Testis (tissue), 2 donors: Measurements from ENCODE around the gene REST.

Experiments
- POLR2A ChIP-seq: fragments of 450-650 bp; IDR thresholded peaks from one replicate; pipeline ENCODE4 v1.6.1; 2017; ENCODE audit warnings: antibody characterized with exemption, mild to moderate bottlenecking, moderate library complexity
- TF ChIP-seq, protein P1 (sequence below), 3 experiments: fragments of 450-650 bp in 2 of 3; fragments of 200-600 bp in 1 of 3; sonication (generic) in 1 of 3; IDR thresholded peaks; one replicate each; pipeline ENCODE4 v1.5.1; 2016 to 2019; ENCODE audit warnings: antibody characterized with exemption in 3 of 3, mild to moderate bottlenecking in 2 of 3, moderate library complexity in 1 of 3

DNA sequence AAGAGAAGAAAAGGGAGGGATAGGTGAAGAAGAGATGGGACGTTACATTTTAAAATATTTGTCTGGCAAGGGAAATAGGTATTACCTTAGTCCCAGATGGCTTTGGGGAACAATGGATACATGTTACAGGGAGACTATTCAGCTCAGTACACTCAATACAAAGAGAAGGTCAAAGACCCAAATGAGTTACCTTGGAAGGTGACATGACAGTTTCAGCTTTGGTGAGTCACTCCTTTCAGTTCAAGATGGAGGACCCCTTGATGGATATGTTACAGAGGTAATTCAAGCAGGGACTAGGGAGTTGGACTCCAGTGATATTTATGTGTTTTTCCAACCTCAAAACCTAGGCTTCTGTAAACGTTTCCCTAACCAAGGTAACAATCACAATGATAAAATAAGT lies 64.7 kb downstream of the REST start:
- TF ChIP-seq, protein P1, sequence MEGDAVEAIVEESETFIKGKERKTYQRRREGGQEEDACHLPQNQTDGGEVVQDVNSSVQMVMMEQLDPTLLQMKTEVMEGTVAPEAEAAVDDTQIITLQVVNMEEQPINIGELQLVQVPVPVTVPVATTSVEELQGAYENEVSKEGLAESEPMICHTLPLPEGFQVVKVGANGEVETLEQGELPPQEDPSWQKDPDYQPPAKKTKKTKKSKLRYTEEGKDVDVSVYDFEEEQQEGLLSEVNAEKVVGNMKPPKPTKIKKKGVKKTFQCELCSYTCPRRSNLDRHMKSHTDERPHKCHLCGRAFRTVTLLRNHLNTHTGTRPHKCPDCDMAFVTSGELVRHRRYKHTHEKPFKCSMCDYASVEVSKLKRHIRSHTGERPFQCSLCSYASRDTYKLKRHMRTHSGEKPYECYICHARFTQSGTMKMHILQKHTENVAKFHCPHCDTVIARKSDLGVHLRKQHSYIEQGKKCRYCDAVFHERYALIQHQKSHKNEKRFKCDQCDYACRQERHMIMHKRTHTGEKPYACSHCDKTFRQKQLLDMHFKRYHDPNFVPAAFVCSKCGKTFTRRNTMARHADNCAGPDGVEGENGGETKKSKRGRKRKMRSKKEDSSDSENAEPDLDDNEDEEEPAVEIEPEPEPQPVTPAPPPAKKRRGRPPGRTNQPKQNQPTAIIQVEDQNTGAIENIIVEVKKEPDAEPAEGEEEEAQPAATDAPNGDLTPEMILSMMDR (IDR thresholded peaks at IDR 0.05): no peak
- TF ChIP-seq POLR2A: no peak
